ENCODE results near the gene CLCA1. TPM values are rescaled to one million over a fixed set of nuclear protein-coding genes. Genes with fewer than 3 reads are reported as not detected.

Gene CLCA1
- polyA plus RNA-seq, 1 of the 3 experiments (the other 2 are of a cell fraction), result not detected

GRCh38 chr1:86505564-86505902, 36.8 kb downstream of the CLCA1 start:
- Histone ChIP-seq H3K9me3 (no peaks in the 10 kb centered on the region), H3K9ac (no peak overlapping the region), H3K36me3 (replicated peaks in 1 of 2; ENCODE audit: control insufficient read depth in 1 of 2, insufficient read depth in 2 of 2, low read length in 1 of 2) (no peaks in the 10 kb centered on the region), H3K4me3 (ENCODE audit: low read depth in 2 of 2, low read length in 1 of 2) (no peak overlapping the region), H3K79me2 (ENCODE audit: insufficient read depth) (no peaks in the 10 kb centered on the region), H3K4me1 (ENCODE audit: control insufficient read depth in 1 of 2, insufficient read depth in 2 of 2, low read depth in 1 of 2, low read length in 1 of 2) (no peaks in the 10 kb centered on the region; a peak in 1 of 4 replicates), H3K27me3 (ENCODE audit: insufficient read depth) (no peaks in the 10 kb centered on the region), H4K20me1 (ENCODE audit: insufficient read depth) (no peaks in the 10 kb centered on the region), H3K9me2 (no peaks in the 10 kb centered on the region), H3K4me2 (no peak overlapping the region), H3F3A (replicated peaks; ENCODE audit: insufficient read depth) (no peaks in the 10 kb centered on the region), H2AFZ (ENCODE audit: low read depth) (no peak overlapping the region), H3K27ac (ENCODE audit: low read depth in 2 of 2, low read length in 1 of 2) (no peak overlapping the region)
- TF ChIP-seq CHD2 (IDR thresholded peaks at IDR 0.05; ENCODE audit: low read length, partially characterized antibody) (no peak), YY1 (IDR thresholded peaks at IDR 0.05; ENCODE audit: low read depth) (no peak), MAX (IDR thresholded peaks at IDR 0.05; ENCODE audit: low read depth) (no peak)
- ChIA-PET CTCF (interaction anchor here (1.2 to 5.3 kb wide), 4 partner anchors 16 to 199 kb away, joined by 3 to 25 read pairs (median 8); partner anchors contain the start of gene SH3GLB1), POLR2A (no interaction called here)
- 51% methylated on average over 4 of the region's 4 CpGs for WGBS (ENCODE audit: low lambda C conversion rate)
- no peak for DNase-seq

GRCh38 chr1:86507935-86508582, 39.3 kb downstream of the CLCA1 start:
- Histone ChIP-seq H3K4me1 (ENCODE audit: control insufficient read depth in 1 of 2, insufficient read depth in 2 of 2, low read depth in 1 of 2, low read length in 1 of 2) (no peaks in the 10 kb centered on the region; a peak in 1 of 4 replicates), H3K9ac (no peak overlapping the region), H3F3A (replicated peaks; ENCODE audit: insufficient read depth) (no peaks in the 10 kb centered on the region), H3K79me2 (ENCODE audit: insufficient read depth) (no peaks in the 10 kb centered on the region), H3K27me3 (ENCODE audit: insufficient read depth) (no peaks in the 10 kb centered on the region), H3K9me2 (no peaks in the 10 kb centered on the region), H3K36me3 (replicated peaks in 1 of 2; ENCODE audit: control insufficient read depth in 1 of 2, insufficient read depth in 2 of 2, low read length in 1 of 2) (no peaks in the 10 kb centered on the region), H2AFZ (ENCODE audit: low read depth) (no peak overlapping the region), H3K9me3 (no peaks in the 10 kb centered on the region), H3K4me3 (ENCODE audit: low read depth in 2 of 2, low read length in 1 of 2) (no peak overlapping the region), H4K20me1 (ENCODE audit: insufficient read depth) (no peaks in the 10 kb centered on the region), H3K27ac (ENCODE audit: low read depth in 2 of 2, low read length in 1 of 2) (no peak overlapping the region), H3K4me2 (no peak overlapping the region)
- TF ChIP-seq REST (IDR thresholded peaks at IDR 0.05; ENCODE audit: low read depth, low read length) (no peak), RAD21 (IDR thresholded peaks at IDR 0.05; ENCODE audit: low read length) (peak; percentile 42; the same call in 1 of the 2 replicates), CTCF (IDR thresholded peaks at IDR 0.05) (peak; percentile 61), TCF12 (IDR thresholded peaks at IDR 0.05) (no peak), YY1 (IDR thresholded peaks at IDR 0.05; ENCODE audit: low read depth) (no peak), CHD2 (IDR thresholded peaks at IDR 0.05; ENCODE audit: low read length, partially characterized antibody) (no peak), NFIC (IDR thresholded peaks at IDR 0.05; ENCODE audit: borderline replicate concordance) (no peak)
- CTCF ChIA-PET, result interaction anchor here (0.7 to 5.3 kb wide), 10 partner anchors 9 to 234 kb away, joined by 3 to 25 read pairs (median 4); no protein-coding TSS in a partner anchor
- POLR2A ChIA-PET, result no interaction called here
- WGBS (ENCODE audit: low lambda C conversion rate), result 50% methylated on average over 13 of the region's 13 CpGs
- no peak for DNase-seq

Measured in SK-N-SH (cell line).